ENCODE results near the gene HOMER2.

DNA sequence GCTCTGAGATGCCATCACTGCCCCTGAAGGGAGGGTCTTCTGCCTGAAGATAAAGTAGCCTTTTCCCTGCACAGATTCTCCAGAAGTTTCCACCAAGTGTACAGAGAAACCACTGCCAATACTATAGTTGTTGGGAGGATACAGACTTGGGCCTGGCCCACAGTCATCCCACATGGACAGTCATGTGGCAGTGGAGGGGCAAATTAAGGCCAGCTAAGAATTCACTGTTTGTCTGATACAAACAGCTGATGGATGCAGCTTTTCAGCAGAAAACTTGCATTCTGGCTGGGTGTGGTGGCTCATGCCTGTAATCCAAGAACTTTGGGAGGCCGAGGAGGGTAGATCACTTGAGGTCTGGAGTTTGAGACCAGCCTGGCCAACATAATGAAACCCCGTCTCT is 22.1 kb downstream of the HOMER2 start:
- no peak for TF ChIP-seq CTCF (conservative IDR thresholded peaks at IDR 0.05; ENCODE audit: low read depth, low read length)
- TF ChIP-seq POLR2A (IDR thresholded peaks at IDR 0.05; ENCODE audit: low read depth, low read length): no peak
- TF ChIP-seq CEBPB (IDR thresholded peaks at IDR 0.05; ENCODE audit: low read depth, low read length): no peak
- no peak for TF ChIP-seq NFE2L2 (IDR thresholded peaks at IDR 0.05; ENCODE audit: low read depth, low read length)
- TF ChIP-seq RFX5 (IDR thresholded peaks at IDR 0.05; ENCODE audit: low read depth, low read length): no peak
- TF ChIP-seq FOS (IDR thresholded peaks at IDR 0.05; ENCODE audit: low read depth, low read length): no peak
